Loucy (cell line): Measurements from ENCODE around the gene XRN2.

Source experiments
- EZH2phosphoT487 ChIP-seq: fragments of 200-600 bp; IDR thresholded peaks from 2 replicates; pipeline ENCODE4 v1.6.1; 2018; ENCODE audit warnings: antibody characterized with exemption, mild to moderate bottlenecking, moderate library complexity, borderline replicate concordance
- TF ChIP-seq, protein P1 (sequence below): fragments of 200-600 bp; sonication (generic); conservative IDR thresholded peaks from 2 replicates; pipeline ENCODE4 v1.5.1; 2014; ENCODE audit warnings: mild to moderate bottlenecking, antibody characterized with exemption, low read length

DNA sequence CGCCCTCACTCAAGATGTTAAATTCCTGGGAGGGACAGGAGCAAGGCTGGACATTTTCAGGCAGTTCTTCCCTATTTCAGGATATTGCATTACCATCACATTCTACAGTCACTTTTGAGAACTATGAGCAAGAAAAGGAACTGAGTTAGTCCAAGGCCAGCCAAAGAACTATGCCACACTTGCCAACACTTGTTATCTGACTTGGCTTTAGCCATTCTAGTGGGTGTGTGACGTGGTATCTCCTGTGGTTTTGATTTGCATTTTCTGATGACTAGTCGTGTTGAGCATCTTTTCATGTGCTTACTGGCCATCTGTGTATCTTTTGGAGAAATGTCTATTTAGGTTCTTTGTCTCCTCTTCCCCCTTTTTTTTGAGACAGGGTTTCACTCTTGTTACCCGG is 12.0 kb downstream of the XRN2 start:
- TF ChIP-seq, protein P1, sequence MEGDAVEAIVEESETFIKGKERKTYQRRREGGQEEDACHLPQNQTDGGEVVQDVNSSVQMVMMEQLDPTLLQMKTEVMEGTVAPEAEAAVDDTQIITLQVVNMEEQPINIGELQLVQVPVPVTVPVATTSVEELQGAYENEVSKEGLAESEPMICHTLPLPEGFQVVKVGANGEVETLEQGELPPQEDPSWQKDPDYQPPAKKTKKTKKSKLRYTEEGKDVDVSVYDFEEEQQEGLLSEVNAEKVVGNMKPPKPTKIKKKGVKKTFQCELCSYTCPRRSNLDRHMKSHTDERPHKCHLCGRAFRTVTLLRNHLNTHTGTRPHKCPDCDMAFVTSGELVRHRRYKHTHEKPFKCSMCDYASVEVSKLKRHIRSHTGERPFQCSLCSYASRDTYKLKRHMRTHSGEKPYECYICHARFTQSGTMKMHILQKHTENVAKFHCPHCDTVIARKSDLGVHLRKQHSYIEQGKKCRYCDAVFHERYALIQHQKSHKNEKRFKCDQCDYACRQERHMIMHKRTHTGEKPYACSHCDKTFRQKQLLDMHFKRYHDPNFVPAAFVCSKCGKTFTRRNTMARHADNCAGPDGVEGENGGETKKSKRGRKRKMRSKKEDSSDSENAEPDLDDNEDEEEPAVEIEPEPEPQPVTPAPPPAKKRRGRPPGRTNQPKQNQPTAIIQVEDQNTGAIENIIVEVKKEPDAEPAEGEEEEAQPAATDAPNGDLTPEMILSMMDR: no peak
- TF ChIP-seq EZH2phosphoT487: no peak
